Fibroblast of skin of right biceps (primary cell): ENCODE data around the gene KRT20.

Source experiments
- DNase-seq: peaks from one replicate; pipeline ENCODE4 v3.0.0-alpha.2; 2013

Gene KRT20

DNA sequence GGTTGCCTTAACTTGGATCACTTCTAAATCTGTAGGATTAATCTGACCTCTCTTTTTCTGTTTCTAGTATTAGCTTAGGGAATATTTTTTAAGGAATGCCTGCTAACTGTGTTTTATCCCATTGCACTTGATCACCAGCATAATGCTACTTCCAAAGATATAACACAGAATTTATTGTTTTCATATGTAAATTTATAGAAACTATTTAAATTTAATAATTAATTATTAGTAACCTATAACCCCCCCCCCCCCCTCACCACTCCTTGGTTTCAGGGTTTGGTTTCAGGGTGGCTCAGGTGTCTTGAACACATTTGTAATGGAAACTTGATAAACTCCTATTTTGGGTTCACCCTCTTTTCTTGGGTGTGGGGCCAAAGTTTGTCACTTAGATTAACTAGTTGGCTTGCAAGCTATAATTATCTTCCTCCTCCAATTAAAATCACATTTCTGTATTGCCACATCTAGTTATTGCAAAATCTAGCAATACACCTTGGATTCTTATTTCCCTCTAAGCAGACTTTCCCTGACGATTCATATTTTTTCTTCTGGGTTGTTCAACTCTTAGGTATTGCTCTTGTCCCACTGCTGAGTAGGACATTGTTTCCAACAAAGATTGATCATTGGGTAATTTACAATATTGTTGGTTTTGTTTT lies 36.3 kb downstream of the KRT20 start:
- no peak for DNase-seq

DNA sequence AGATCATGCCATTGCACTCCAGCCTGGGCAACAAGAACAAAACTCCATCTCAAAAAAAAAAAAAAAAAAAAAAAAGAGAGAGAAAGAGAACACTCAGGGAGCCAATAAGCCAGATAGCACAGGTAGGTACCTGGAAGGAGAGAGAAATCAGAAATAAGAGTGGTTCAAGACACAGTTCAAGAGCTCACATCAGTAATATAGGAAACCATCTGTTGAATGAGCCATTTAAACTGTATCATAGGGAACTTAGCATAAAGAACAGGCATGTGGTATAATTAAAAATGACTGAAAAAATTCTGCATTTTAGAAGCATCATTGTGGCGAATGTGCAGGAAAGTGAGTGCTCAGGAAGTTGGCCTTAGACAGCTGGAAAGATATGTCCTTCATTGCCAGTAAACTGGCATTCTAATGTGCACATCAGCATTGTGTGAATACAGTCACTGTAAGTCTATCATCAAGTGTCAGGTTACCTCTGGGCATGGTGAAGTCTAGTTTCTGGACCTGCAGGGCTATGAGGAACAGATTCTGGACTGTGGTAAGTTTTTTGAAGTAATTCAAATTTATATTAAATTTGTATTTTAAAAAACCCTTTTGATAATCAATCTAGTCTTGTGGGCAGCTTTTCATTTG lies 38.4 kb downstream of the KRT20 start:
- DNase-seq: no peak

DNA sequence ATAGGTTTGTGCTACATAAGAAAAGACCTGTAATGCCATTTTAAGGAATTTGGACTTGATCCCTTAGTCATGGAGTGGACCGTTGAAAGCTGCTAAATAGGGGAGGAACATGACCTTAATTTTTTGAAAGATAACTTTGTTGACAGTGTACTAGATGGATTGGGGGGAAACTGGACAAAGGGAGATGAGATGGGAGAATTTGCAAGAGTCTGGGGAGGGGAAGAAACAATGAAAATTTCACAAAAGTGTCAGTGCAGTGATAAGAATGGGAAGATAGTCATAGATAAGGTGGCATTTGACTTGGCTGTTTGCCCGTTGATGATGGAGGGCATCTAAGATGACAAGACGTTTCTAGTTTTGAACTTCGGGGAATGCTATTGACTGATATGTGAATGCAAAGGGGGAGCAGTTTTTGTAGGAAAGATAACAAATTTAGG lies 40.4 kb downstream of the KRT20 start:
- no peak for DNase-seq

DNA sequence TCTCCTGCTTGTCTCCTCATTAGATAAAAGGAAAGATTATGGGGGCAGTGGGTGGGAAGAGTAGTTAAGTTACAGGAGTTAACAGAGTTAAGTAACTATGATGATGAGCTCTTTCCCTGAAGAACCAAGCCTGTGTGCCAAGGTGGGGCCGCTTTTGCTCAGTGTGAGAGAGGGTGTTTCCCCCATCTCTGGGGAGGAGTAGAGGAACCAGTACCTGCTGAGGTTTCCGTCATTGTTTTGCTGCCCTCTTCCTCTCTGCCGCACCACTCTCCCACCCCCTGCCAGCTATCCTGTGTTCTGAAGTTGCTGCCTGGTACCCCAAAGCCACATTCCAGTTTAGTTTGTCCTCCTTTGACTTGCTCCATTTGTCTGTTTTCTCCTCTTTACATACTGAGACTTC lies 41.8 kb downstream of the KRT20 start:
- DNase-seq: no peak

DNA sequence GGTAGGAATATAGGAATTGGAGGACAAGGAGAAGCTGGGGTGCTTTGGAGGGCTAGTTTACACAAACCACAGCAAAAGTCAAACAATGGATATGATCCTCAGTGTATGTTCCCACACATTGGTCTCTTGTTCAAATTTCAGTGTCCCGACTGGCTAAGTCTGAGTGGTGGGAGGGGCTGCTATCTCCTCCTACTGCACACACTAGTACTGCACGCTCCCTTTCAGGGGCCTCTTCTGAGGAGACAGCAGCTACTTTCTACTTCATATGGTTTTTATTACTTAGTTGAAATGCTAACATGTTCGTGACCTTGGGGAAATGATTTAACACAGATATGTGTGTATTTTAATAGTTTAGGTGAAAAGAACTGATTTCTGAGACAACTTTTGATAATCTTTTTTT lies 43.8 kb downstream of the KRT20 start:
- peak; percentile 22 for DNase-seq

DNA sequence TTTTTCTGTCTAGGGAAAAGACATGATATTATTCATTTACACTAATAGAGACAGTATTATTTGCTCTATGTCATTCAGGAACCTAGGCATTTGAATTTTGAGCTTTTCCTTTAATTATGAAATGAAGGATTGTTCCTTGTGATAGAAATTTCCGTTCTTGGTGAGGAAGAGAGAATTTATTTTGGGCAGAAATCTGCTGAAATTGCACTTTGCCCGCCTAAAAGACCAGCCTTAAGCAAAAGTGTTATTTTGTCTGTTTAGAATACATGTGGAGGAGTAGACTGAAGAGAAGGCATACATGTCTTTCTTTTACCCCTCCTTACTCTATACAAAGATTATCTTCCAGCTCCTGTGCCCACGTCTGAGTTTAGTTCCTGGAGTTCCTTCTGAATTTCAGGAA lies 45.8 kb downstream of the KRT20 start:
- DNase-seq: no peak

DNA sequence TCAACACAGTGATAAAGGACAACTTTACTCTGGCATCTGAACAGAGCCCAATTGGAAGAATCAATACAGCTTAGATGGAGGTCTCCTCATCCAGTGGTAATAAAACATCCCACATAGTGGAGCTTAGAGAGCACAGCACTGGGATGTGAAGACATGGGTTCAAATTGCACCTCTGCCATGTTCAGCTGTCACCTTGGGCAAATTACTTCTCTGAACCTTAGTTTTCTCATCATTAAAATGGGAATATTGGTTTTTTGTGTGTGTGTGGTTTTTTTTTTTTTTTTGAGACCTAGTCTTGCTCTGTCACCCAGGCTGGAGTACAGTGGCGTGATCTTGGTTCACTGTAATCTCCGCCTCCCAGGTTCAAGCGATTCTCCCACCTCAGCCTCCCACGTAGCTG lies 49.0 kb downstream of the KRT20 start:
- no peak for DNase-seq

DNA sequence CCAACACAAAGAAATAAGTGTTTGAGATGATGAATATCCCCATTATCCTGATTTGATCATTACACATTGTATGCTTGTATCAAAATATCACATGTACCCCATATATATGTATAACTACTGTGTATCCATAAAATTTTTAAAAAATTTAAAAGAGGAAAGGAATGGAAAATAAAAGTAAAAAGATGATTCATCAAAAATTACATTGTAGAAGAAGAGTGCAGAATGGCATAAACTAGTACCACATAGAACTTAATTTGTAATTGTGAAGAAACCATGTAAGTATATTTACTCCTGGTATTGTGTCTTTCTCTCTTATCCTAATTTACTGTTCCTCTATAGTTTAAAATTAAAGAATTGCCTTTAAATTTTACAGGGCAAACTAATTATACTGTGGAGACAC lies 51.2 kb downstream of the KRT20 start:
- DNase-seq: no peak

DNA sequence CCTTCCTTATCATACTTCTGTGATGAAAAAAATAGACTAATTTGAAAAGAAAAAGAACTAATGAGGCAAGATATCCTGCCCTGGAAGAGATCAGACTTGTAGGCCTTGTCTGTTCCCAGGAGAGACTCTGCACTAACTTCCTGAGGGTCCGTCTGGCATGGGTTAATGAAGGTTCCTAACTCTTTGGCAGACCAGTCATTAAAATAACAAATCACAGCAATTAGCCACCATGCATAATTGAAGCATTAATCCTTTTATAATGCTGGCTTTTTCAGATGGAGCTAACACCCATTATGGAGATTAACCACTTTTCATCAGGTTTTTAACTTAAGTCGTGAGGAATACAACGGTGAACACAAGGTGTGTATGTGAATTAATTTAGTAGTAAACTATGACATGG lies 52.2 kb downstream of the KRT20 start:
- DNase-seq: no peak

DNA sequence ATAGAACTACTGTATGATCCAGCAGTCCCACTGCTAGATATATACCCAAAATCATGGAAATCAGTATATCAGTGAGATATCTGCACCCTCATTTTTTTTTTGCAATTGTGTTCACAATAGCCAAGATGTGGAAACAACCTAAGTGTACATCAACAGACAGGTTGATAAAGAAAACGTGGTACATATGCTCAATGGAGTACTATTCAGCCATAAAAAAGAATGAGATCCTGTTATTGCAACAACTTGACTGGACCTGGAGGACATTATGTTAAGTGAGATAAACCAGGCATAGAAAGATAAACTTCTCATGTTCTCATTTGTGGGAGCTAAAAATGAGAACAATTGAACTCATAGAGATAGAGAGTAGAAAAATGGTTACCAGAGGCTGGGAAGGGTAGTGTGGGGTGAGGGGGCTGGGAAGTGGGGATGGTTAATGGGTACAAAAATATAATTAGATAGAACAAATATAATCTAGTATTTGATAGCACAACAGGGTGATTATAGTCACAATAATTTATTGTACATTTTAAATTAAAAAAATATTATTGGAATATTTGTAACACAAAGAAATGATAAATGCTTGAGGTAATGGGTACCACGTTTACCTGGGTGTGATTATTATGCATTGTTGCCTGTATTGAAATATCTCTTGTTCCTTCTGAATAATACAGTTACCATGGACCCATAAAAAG lies 54.8 kb downstream of the KRT20 start:
- DNase-seq: no peak

DNA sequence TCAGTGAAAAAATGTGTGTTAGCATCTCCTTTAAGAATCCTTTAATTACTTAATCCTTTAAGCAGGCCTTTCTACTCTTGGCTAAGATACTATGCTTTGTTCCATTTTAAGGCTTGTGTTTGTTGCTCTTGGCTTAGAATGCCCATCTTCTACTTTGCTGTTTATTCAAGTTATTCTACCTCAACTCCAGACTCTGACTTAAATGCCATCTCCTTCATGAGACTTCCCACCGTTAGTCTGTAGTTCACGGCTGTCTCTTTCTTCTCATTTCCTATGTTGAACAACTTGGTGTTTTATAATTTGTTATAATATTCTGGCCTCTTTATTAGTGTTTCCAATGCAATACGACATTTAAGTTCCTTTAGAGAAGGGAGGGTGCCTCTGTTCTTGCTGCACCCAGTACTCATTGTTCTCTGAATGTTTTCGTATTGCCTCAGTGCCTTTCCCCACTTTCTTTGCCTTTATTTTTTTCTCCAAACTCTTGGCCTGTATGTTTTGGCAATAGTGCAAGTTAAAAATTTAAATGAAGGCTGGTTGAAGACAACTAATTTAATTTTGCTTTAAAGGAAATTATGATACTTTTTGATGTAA lies 56.5 kb downstream of the KRT20 start:
- no peak for DNase-seq

DNA sequence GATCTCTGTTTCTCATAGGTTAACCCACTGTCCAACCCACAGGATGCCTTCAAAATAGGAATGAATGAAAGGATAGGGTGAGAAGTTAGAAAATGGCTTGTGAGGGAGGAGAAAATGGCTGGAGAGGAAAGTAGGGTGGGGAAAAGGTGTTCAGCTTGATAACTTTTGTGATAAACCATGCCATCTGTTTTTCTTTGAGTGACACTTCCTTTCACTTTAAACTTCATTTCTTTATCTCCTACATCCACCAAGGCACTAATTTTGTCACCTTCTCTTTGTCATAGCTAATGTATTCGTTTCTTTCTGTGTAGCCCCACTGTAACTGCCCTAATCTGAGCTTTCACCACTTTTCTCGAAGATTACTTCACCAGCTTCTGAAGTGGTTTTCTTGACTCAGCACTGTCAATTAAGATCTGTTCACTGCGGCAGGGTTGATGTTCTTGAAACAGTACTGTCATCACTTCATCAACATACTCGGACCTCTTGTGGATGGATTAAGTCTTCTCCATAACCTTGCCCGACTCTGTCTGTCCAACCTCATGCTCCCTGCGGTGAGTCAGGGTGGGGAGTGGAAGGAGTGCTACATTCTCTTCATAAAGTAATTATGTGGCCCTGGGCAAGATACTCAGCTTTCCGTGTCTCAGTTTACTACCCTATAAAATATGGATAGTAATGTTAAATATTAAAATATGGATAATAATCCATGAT lies 57.1 kb downstream of the KRT20 start:
- peak; percentile 53 for DNase-seq
